GM18511 (cell line): ENCODE results near the gene PPP6R3.
"Not testable (repeated sequence)": the region's sequence is repeated elsewhere in the genome, so short reads cannot be mapped to it uniquely, and the experiment has no call there.

Source experiments
- ATAC-seq: cut with Tn5 transposase; IDR thresholded peaks from one replicate; pipeline ENCODE4 v1.9.1; 2021; ENCODE audit warnings: mild to moderate bottlenecking, moderate library complexity; ENCODE audit not compliant: unreplicated experiment

The PPP6R3 gene

DNA sequence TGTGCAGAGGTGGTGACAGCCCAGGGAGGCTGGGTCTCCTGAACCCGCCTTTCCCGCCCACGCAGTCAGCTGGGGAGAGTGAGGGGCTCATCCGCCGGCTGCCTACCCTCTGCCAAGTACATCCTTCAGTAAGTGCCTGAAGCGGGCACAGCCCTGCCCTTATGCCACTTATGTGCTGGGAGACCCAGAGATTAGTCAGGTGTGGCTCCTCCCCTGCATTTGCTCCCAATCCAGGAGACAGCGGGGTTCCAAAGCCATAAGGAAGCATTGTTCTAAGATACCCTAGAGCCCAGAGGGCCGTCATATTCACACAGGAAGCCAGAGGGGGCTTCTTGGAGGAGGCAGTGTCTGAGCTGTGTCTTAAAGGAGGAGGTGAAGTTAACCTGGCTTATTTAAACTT lies 5.8 kb upstream of the PPP6R3 start:
- no peak for ATAC-seq

DNA sequence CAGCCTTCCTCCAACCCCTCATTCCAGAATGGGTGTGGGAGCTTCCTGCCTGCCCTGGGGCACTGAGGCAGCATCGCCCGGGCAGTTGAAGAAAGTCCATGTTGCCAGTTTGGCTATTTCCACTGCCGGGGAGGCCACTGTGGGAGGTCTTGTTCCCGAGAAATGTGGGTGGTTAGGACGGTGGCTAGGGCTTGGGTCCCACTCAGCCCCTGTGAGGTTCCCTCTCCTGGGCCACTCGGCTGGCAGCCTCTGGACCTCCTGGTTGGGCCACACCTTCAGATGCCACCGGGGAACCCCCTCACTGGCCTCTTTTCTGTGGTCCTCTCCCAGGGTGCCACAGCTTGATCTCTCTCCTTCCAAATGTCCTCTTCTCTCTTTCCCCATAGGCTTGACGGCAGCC lies 5.1 kb upstream of the PPP6R3 start:
- no peak for ATAC-seq

DNA sequence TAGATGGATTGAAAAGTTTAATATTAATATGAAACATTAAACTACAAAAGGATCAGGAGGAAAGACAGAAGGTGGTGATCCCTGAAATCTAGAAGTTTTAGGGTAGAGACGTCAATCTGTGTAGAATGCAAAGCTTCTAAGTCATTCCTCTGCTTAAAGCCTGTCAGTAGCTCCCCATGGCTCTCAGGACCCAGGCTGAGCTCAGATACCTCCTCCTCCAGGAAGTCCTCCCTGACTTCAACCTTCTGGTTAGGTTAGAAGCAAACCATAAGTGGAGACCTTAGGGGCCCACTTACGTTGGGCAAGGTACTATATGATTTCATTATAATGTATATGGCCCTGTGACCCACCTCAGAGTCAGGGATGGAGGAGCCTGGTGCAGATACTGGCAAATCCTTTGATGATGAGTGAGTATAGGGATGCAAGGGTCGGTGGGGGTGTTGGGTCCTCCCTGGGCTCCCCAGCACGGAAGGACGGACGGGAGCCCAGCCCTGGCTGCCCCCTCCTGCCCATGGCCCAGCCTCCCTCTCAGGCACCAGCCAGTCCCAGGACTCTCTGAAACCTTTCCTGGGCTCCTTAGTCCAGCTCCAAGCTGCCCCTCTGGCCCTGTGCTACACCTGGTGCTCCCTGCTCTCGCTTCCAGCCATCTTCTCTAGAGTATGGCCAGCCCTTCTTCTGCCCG lies 3.2 kb upstream of the PPP6R3 start:
- no peak for ATAC-seq

DNA sequence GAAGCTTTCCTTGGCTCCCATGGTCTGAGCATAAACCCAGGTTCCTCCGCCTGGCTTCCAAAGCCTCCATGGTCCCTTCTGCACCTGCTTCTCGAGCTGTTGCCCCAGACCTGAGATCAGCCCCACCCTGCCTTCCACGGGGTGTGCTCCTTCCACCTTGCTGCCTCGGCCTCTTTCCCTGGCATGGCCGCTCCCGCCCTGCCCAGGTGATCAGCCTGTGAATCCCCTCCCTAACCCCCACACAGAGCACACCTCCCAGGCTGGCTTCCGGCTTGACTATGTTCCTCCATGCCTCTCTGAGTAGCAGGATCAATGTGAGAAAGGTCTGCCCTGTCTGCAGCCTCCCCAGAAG lies 2.7 kb upstream of the PPP6R3 start:
- no peak for ATAC-seq

DNA sequence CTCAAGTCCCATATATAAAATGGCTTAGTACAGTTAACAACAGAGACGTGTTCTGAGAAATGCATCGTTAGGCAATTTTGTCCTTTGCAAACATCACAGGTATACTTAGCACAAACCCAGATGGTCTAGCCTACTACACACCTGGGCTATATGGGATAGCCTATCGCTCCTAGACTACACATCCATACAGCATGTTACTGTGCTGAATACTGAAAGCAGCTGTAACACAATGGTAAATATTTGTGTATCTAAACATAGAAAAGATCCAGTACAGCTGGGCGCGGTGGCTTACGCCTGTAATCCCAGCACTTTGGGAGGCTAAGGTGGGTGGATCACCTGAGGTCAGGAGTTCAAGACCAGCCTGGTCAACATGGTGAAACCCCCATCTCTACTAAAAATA lies 2.2 kb upstream of the PPP6R3 start:
- ATAC-seq = not testable (repeated sequence)

DNA sequence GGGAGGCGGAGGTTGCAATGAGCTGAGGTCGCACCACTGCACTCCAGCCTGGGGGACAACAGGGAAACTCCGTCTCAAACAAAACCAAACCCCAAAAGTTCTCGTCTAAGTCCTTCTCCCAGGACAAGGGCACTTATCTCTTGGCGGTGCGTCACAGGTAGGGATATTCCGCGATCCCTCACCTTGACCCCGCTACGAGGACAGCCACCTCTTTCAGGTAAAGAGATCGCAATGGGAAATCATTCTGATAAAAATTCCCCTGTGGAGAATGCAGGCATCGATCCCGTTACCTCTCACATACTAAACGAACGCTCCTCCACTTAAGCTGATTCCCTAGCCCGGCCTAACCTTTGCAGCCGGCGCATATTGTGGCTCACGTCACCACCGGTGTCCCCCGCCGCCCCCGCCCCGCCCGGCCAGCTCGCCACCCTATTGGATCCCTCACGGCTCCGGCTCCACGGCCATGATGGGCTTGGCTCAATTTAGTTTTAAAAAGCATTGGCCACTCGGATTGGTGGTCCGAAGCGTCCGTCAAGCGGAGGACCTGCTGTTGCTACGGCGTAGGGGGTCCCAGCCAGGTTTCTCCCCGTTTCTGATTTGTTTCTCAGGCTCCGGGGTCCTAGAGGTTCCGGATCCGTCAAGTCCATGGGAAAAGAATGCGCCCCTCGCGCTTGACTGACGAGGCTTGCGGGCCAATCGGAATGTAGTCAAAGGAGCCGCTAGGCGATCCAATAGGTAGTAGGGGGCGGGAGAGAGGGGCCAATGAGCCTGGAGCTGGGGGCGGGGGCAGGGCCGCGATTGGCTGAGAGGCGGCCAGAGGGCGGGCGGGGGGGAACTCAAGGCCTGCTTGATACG lies 439 bp upstream of the PPP6R3 start:
- ATAC-seq = peak; percentile 84

DNA sequence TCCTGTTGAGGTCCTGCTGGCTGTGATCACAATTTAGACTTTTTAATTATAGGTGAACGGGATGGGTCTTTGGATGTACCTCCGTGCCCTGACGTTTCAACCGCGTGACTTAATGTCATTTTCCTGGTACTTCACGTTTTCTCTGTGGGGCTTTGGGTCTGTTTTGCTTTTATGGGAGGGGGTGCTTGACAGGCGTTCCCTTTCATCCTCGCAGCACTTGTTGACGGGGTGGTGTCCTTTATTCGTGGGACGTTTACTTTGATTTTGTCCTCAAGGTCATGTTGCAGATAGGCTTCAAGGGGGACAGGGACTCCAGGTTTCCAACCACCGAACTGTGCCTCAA lies 994 bp downstream of the PPP6R3 start:
- no peak for ATAC-seq

DNA sequence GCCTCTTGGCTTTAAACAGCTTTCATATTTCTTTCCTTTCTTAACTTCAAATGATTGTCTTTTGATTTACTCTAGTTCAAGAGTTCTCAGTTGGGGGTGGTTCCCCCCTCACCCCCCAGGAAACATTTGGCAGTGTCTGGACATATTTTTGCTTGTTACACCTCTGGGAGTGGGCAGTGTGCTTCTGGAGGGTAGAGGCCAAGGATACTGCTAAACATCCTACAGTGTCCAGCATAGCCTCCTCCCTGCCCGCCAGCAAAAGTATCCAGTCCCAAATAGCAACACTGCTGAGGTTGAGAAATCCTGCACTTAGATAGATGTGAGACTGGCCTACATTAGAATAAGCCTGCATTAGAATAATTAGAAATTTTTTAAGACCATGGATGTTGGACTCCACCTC lies 3.2 kb downstream of the PPP6R3 start:
- no peak for ATAC-seq

DNA sequence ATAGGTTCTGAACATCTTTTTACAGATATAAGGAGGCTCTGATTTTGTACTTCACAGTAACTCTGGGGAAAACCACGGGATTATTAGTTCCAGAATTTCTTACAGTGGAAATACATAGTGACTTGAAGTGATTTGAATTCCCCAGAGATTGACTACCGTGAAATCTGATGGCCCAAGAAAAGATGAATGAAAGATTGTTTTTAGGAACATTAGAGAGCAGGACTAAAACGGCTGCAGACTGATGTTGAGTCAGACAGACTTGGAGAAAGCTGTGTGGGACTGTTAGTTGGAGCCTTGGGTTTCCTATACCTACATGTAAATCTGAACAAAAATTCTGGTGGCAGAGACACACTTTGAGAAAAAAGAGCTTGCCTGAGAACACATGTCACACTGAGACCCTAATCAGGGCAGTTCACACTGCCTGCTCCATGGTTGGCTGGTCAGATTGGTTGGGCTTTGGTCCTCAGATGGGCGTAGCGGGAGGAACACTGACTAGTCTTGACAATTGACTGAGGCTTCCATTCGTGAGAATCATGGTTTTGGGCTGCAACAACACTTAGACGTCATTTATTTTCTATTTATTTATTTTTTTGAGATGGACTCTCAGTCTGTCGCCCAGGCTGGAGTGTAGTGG lies 6.8 kb downstream of the PPP6R3 start:
- no peak for ATAC-seq

DNA sequence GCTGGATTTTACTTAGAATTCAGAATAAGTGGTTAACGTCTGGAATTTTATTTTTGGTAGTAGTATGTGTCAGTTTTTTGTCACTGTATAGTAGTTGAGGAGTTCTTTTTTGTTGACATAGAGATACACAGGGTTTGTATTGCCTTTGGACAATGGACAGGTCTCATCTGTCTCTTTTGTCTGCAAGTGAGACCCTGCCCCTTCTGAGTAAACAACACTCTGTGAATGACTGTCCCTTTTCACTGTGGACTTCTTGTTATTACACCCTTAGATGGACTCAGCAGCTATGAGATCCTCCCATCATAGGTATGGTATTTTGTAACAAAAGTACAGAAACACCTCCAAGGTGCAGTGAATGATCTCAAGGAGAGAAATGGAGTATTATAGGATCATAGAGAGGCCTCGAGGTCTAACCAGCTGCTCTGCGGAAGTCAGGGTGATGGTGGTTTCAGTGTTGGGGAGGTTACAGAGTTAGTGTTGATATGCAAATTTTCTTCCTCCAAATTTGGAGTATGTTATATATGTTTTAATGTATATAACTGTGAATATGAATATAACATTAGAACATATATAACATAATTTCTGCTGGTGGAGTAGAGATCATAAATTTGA lies 7.8 kb downstream of the PPP6R3 start:
- no peak for ATAC-seq

DNA sequence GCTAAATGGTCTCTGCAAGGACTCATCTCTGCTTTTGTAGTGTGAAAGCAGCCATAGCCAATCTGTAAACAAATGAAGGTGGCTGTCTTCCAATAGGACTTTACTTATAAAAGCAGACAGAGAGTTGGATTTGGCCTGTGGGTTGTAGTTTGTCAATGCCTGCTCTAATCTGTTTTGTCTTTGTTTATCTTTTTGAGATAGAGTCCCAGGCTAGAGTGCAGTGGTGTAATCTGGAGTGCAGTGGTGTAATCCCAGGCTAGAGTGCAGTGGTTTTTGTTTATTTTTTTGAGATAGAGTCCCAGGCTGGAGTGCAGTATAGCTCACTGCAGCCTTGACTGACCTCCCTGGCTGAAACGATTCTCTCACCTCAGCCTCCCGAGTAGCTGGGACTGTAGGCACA lies 8.6 kb downstream of the PPP6R3 start:
- ATAC-seq = no peak

DNA sequence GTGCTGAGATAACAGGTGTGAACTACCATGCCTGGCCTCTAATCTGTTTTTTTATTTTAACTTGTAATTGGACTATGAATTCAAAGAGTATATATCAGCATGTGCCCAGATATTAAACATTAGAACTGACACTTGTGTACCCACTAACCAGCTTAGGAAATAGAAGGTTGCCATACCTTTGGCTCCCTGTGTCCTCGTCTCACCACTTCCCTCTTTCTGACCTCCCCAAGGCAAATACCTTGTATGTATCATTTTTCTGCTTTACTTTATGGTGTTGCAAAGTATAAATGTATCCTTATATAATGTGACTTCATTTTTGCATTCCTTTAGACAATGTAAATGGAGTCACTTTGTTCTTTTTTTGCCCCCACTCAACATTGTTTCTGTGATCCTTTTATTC lies 9.1 kb downstream of the PPP6R3 start:
- no peak for ATAC-seq

DNA sequence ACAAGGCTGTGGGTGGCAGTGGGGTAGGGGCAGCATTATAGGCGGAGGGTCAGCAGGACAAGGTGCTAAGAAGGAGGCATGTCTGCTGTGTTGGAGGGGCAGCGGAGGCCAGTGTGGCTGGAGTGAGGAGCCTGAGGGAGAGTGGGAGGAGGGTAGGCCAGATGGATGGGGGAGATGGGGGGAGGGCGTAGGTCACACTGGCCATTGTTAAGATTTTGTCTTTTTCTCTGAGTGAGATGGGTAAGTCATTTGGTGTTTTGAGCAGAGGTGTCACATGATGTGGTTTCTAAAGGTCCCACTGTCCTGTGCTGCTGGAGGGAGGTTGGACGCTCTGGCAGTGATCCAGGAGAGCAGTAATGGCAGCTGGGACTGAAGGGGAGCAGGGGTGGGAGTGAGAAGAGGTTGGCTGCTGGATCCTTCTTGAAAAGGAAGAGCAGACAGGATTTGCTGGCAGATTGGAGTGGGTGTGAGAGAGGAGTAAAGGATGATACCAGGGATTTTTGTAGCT lies 9.8 kb downstream of the PPP6R3 start:
- ATAC-seq = no peak

DNA sequence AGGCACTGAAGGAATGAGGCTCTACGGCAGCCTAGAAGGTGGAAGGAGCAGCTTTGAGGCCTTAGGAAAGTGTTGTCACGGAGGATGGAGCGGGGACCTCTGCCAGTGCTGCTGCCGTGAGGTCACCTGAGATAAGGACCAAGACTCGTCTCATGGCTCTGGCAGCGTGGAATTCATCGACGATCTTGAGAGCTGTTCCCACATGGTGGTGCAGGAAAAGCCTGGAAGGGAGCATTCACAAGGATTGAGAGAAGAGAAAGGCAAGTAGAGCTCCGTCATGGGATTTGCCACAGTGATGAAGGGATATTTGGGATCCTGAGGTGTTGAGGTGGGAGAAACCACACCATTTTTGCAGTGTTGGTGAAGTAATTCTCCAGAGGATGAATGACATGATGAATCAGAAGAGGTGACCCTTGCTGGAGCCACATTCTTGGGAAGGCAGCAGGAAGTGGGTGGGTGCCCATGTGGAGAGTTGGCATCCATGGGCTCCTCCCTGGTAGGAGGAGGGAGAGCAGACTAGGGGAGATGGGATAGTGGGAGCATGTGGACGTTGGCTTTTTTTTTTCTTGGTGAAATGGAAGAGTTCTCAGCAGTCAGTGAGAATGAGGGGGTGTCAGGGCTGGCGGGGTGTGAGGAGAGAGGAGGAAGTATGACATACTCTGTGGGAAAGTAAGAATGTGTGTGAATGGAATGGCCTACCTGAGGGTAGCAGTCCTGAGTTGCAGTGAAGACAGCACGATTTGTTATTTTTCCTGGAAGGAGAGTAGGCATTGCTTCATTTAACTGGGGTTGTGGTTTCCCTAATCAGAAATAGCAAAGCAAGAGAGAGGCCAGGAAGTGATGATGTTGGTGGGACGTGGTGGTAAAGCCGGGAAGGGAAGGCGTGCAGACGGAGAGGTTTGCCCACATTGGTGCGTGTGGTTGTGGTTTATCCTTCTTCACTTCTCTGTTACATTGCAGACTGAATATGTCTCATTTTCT lies 11.1 kb downstream of the PPP6R3 start:
- no peak for ATAC-seq

DNA sequence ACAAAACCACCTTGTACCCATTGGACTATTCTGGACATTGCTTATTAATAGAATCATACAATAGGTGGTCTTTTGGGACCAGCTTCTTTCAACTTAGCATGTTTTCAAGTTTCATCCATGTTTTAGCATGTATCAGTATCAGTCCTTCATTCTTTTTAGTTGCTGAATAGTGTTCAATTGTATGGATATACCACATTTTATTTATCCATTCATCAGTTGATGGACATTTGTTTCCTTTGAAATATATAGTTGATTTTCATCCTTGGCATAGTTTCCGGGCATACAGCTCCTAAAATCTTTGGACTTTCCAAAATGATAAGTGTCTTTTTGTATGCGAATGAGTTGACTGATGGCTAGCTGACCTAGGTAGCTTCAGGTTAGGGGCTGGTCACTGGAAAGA lies 12.2 kb downstream of the PPP6R3 start:
- no peak for ATAC-seq

DNA sequence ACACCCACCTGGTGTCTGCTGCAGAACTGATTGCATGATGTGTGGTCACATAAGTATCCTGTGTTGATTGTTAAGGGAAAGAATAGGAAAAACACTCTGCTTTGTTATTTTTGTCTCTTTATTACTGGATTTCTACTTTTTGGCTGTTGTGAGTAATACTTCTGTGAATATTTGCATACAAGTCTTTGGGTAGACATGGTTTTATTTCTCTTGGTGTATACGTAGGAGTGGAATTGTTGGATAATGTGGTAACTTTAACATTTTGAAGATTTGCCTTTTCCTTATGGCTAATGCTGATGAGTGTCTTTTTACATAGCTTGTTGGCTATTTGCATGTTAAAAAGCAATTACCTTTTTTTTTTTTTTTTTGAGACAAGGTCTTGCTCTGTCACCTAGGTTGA lies 13.1 kb downstream of the PPP6R3 start:
- ATAC-seq = no peak

DNA sequence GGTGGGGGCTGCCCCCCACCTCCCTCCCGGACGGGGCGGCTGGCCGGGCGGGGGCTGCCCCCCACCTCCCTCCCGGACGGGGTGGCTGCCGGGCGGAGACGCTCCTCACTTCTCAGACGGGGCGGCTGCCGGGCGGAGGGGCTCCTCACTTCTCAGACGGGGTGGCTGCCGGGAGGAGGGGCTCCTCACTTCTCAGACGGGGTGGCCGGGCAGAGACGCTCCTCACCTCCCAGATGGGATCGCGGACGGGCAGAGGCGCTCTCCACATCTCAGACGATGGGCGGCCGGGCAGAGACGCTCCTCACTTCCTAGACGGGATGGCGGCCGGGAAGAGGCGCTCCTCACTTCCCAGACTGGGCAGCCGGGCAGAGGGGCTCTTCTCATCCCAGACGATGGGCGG lies 15.1 kb downstream of the PPP6R3 start:
- not testable (repeated sequence) for ATAC-seq

DNA sequence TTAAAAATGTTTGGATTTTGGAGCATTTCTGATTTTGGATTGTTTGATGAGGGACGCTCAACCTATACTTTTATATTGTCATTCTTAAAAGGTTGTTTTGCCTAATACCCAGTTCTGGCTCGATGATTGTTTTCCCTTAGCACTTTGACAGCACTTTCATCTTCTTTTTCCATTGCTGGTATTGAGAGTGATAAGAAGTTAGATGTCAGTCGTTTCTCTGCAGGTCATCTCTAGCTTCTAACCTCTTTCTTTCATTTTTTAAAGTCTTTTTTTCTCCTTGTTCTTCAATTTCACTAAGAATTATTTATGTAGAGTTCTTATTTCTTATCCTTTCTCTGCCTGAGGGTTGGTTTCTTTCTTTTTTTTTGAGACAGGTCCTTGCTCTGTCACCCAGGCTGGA lies 18.8 kb downstream of the PPP6R3 start:
- ATAC-seq = no peak

DNA sequence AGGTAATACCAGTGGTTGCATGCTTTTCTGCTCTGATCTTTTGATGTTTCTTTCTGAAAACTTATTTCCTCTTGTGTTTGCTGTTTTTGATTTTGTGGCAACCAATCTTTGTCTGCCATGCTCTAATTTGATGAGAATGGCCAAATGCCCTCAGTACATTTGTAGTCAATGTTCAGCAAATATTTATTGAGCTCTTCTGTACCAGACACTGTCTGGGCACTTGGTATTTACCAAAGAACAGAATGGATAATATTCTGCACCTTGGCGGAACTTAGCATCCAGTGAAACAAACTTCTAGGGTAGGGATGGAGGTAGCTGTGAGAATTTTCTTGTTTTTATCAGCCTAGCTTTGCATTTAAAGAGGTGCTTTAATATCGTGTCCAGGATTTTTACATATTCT lies 19.6 kb downstream of the PPP6R3 start:
- no peak for ATAC-seq

DNA sequence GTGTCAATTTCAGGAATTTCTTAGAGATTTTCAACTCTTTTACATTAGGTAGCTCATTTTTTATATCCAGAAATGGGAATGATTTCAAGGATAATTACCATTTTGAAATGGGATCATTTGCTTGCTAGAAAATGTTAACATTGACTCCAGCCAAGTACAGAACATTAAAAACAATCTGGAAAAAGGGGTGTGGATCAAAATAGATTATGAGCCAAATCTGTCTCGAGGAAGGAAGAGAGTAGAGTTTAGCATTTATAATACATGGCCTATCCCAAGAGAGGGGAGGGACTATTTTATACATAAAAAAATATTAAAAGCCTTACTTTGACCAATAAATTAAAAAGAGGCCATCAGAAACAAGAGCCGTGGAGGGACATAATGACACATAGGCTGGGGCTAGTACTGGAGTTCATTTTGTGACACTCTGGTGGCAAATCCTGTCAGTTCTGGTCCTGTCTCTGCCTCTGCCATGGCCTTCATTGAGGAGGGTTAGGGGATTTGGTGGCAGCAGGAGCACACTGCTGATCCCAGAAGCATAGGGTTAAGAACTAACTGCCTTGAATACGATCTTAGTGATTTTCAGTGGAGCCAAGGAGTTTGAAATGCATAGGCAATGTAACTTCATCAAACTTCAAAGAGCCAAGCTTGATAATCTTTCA lies 20.4 kb downstream of the PPP6R3 start:
- no peak for ATAC-seq
